ENCODE results near the gene AK8. TPM values are rescaled to one million over a fixed set of nuclear protein-coding genes. Genes with fewer than 3 reads are reported as not detected.

The AK8 gene
- total and polyA plus RNA-seq, 4 donors = 0.07 to 0.26 (median 0.11) TPM

- TF ChIP-seq, protein P1, sequence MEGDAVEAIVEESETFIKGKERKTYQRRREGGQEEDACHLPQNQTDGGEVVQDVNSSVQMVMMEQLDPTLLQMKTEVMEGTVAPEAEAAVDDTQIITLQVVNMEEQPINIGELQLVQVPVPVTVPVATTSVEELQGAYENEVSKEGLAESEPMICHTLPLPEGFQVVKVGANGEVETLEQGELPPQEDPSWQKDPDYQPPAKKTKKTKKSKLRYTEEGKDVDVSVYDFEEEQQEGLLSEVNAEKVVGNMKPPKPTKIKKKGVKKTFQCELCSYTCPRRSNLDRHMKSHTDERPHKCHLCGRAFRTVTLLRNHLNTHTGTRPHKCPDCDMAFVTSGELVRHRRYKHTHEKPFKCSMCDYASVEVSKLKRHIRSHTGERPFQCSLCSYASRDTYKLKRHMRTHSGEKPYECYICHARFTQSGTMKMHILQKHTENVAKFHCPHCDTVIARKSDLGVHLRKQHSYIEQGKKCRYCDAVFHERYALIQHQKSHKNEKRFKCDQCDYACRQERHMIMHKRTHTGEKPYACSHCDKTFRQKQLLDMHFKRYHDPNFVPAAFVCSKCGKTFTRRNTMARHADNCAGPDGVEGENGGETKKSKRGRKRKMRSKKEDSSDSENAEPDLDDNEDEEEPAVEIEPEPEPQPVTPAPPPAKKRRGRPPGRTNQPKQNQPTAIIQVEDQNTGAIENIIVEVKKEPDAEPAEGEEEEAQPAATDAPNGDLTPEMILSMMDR (IDR thresholded peaks at IDR 0.05; ENCODE audit: low read depth, low read length, missing input control) = no peak
- TF ChIP-seq HNF4G (IDR thresholded peaks at IDR 0.05) = no peak
- no peak for TF ChIP-seq FOXA2 (IDR thresholded peaks at IDR 0.05)
These were observed 4.5 kb upstream of the AK8 start (continued) for GRCh38 chr9:132882616-132883015.

GRCh38 chr9:132881826-132882225, 3.7 kb upstream of the AK8 start:
- no peaks in the 10 kb centered on the region for H3K9me3 ChIP-seq (ENCODE audit: control insufficient read depth in 4 of 4, low read length in 3 of 4)
- no peak overlapping the region for H3K4me3 ChIP-seq (ENCODE audit: low read depth in 1 of 3, low read length in 3 of 3)
- no peak overlapping the region for H3K9ac ChIP-seq (ENCODE audit: low read depth in 1 of 2, low read length in 2 of 2)
- DNase-seq (ENCODE audit: low spot score) = no peak
- no peak for TF ChIP-seq YY1 (IDR thresholded peaks at IDR 0.05)
- TF ChIP-seq HNF4A (conservative IDR thresholded peaks at IDR 0.05) = no peak
- peaks cover 0 to 13% (median 2%) of the 10 kb centered on the region in 4 donors for H3K4me1 ChIP-seq (ENCODE audit: control insufficient read depth in 4 of 4, insufficient read depth in 4 of 4, low read length in 3 of 4)
- H3K27me3 ChIP-seq (ENCODE audit: control insufficient read depth in 4 of 4, insufficient read depth in 4 of 4, low read length in 3 of 4) = no peaks in the 10 kb centered on the region
- no peaks in the 10 kb centered on the region for H3K36me3 ChIP-seq (ENCODE audit: control insufficient read depth in 4 of 4, insufficient read depth in 3 of 4, low read depth in 1 of 4, low read length in 3 of 4)
- no peak overlapping the region for H3K27ac ChIP-seq (ENCODE audit: low read depth in 1 of 2, low read length in 2 of 2)
- WGBS = 78% methylated on average over 6 of the region's 6 CpGs

DNA sequence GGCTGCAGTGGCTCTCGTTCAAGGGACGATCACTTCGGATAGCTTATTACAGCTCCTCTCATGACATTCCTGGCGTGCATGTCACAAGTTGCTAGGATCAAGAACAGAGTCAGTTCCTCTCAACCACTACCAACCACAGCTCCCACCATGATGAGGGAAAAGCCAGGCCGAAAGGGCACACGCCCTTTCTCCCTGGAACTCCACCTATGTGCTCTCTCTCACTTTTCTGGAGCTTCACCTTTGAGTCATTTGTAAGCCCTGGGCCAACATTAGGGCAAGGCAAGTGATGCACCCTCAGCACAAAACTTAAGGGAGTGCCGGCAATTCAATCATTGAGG, 2.2 kb upstream of the AK8 start:
- no peak for DNase-seq (ENCODE audit: low spot score)
- WGBS = 87% methylated on average over 7 of the region's 7 CpGs
- TF ChIP-seq, protein P1 (IDR thresholded peaks at IDR 0.05; ENCODE audit: low read depth, low read length, missing input control) = no peak
- TF ChIP-seq FOXA2 (IDR thresholded peaks at IDR 0.05) (no peak), NR2F2 (IDR thresholded peaks at IDR 0.05) (no peak), YY1 (IDR thresholded peaks at IDR 0.05) (no peak)
- Histone ChIP-seq H3K4me3 (ENCODE audit: low read depth in 1 of 3, low read length in 3 of 3) (no peak overlapping the region), H3K9ac (ENCODE audit: low read depth in 1 of 2, low read length in 2 of 2) (no peak overlapping the region), H3K36me3 (ENCODE audit: control insufficient read depth in 4 of 4, insufficient read depth in 3 of 4, low read depth in 1 of 4, low read length in 3 of 4) (no peaks in the 10 kb centered on the region), H3K27me3 (ENCODE audit: control insufficient read depth in 4 of 4, insufficient read depth in 4 of 4, low read length in 3 of 4) (no peaks in the 10 kb centered on the region), H3K4me1 (ENCODE audit: control insufficient read depth in 4 of 4, insufficient read depth in 4 of 4, low read length in 3 of 4) (peaks cover 0 to 13% (median 2%) of the 10 kb centered on the region in 4 donors), H3K9me3 (ENCODE audit: control insufficient read depth in 4 of 4, low read length in 3 of 4) (no peaks in the 10 kb centered on the region), H3K27ac (ENCODE audit: low read depth in 1 of 2, low read length in 2 of 2) (no peak overlapping the region)

DNA sequence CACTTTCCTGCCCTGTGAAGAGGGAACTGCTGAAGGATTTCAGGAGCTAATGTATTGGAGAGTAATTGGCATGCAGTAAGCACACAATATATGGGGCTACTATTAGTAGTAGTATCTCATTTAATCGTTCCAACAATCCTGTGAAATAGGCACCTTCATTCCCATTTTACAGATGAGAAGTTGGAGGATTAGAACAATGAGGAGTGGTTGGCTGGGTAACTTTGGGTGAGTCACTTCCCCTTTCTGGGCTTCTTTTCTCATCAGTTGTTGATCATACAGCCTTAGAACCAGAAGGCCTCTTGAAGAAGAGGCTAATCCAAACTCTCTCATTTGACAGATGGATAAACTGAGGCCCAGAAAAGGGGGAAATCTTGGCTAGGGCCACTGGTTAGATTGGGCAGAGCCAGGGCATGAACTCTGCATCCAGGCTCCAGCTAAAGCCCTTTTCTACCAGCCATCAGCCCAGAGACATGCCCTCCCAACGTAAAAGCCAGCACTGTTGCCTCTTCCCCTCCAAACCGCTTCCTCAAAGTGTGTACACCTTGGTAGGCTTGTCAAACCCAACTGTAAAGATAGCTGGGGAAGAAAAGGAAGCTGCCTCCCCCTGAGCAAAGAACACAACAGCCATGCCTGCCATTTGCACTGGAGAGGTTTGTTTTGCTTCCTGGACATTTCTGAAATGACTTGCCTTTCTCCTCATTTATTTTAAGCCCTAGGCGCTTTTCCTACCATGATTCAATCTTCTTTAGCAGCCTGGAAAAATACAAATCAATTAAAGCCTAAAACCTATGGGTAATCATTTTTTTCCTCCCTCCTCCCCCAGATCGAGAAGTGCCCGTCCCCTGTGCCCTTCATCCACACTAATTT, 1.6 kb upstream of the AK8 start:
- no peak overlapping the region for H3K27ac ChIP-seq (ENCODE audit: low read depth in 1 of 2, low read length in 2 of 2)
- no peak overlapping the region for H3K9ac ChIP-seq (ENCODE audit: low read depth in 1 of 2, low read length in 2 of 2)
- peaks cover 0 to 13% (median 2%) of the 10 kb centered on the region in 4 donors for H3K4me1 ChIP-seq (ENCODE audit: control insufficient read depth in 4 of 4, insufficient read depth in 4 of 4, low read length in 3 of 4)
- TF ChIP-seq, protein P2, sequence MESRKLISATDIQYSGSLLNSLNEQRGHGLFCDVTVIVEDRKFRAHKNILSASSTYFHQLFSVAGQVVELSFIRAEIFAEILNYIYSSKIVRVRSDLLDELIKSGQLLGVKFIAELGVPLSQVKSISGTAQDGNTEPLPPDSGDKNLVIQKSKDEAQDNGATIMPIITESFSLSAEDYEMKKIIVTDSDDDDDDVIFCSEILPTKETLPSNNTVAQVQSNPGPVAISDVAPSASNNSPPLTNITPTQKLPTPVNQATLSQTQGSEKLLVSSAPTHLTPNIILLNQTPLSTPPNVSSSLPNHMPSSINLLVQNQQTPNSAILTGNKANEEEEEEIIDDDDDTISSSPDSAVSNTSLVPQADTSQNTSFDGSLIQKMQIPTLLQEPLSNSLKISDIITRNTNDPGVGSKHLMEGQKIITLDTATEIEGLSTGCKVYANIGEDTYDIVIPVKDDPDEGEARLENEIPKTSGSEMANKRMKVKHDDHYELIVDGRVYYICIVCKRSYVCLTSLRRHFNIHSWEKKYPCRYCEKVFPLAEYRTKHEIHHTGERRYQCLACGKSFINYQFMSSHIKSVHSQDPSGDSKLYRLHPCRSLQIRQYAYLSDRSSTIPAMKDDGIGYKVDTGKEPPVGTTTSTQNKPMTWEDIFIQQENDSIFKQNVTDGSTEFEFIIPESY (IDR thresholded peaks at IDR 0.05) = no peak
- no peak for TF ChIP-seq MAX (IDR thresholded peaks at IDR 0.05)
- no peak for TF ChIP-seq JUND (IDR thresholded peaks at IDR 0.05)
- no peak for TF ChIP-seq TAF1 (conservative IDR thresholded peaks at IDR 0.05)
- TF ChIP-seq, protein P1 (IDR thresholded peaks at IDR 0.05; ENCODE audit: low read depth, low read length, missing input control) = no peak
- no peak for TF ChIP-seq SP1 (IDR thresholded peaks at IDR 0.05)
- TF ChIP-seq, protein P3, sequence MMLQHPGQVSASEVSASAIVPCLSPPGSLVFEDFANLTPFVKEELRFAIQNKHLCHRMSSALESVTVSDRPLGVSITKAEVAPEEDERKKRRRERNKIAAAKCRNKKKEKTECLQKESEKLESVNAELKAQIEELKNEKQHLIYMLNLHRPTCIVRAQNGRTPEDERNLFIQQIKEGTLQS (IDR thresholded peaks at IDR 0.05) = no peak
- TF ChIP-seq RAD21 (IDR thresholded peaks at IDR 0.05) = no peak
- TF ChIP-seq RXRA (IDR thresholded peaks at IDR 0.05) = no peak
- no peak for TF ChIP-seq FOXA2 (IDR thresholded peaks at IDR 0.05)
- TF ChIP-seq HNF4A (conservative IDR thresholded peaks at IDR 0.05) = no peak
- no peak for TF ChIP-seq FOXA1 (IDR thresholded peaks at IDR 0.05)
- TF ChIP-seq YY1 (IDR thresholded peaks at IDR 0.05) = no peak
- TF ChIP-seq GABPA (IDR thresholded peaks at IDR 0.05 in 1 of 2, conservative IDR thresholded peaks at IDR 0.05 in 1 of 2) = no peak
- 90% methylated on average over 6 of the region's 6 CpGs for WGBS
- H3K36me3 ChIP-seq (ENCODE audit: control insufficient read depth in 4 of 4, insufficient read depth in 3 of 4, low read depth in 1 of 4, low read length in 3 of 4) = no peaks in the 10 kb centered on the region
- H3K9me3 ChIP-seq (ENCODE audit: control insufficient read depth in 4 of 4, low read length in 3 of 4) = no peaks in the 10 kb centered on the region
- no peaks in the 10 kb centered on the region for H3K27me3 ChIP-seq (ENCODE audit: control insufficient read depth in 4 of 4, insufficient read depth in 4 of 4, low read length in 3 of 4)
- no peak for DNase-seq (ENCODE audit: low spot score)
- no peak overlapping the region for H3K4me3 ChIP-seq (ENCODE audit: low read depth in 1 of 3, low read length in 3 of 3)
